Neural cell (in vitro differentiated cells): Measurements from ENCODE around the gene TRIM29. TPM values are rescaled to one million over a fixed set of nuclear protein-coding genes. Genes with fewer than 3 reads are reported as not detected.
"Not testable (repeated sequence)": the region's sequence is repeated elsewhere in the genome, so short reads cannot be mapped to it uniquely, and the experiment has no call there.

Source experiments
- H2AFZ ChIP-seq: fragments of 200-600, 300-800 bp; sonication (generic), shearing (Covaris generic); 2 replicates; pipeline ENCODE4 v1.6.0; 2014; ENCODE audit warnings: low read depth, mild to moderate bottlenecking, antibody characterized with exemption, low read length, moderate library complexity
- H3F3A ChIP-seq: fragments of 200-600 bp; shearing (Covaris generic); 2 replicates; pipeline ENCODE4 v1.6.1; 2016; ENCODE audit warnings: mild to moderate bottlenecking, moderate library complexity, mixed read lengths, antibody characterized with exemption, low read length; ENCODE audit not compliant: insufficient read depth, poor library complexity, severe bottlenecking
- H3K27ac ChIP-seq: fragments of 200-600, 300-800 bp; sonication (generic), shearing (Covaris generic); 2 replicates; pipeline ENCODE4 v1.5.1; 2014; ENCODE audit warnings: mild to moderate bottlenecking, low read length, moderate library complexity
- H3K27me3 ChIP-seq: fragments of 300-800, 200-600 bp; sonication (generic), shearing (Covaris generic); 2 replicates; pipeline ENCODE4 v1.6.0; 2014; ENCODE audit warnings: mild to moderate bottlenecking, low read depth, low read length, moderate library complexity; ENCODE audit not compliant: insufficient read depth
- H3K36me3 ChIP-seq: fragments of 300-800, 200-600 bp; sonication (generic), shearing (Covaris generic); 2 replicates; pipeline ENCODE4 v1.5.1; 2014; ENCODE audit warnings: mild to moderate bottlenecking, antibody characterized with exemption, low read length, moderate library complexity; ENCODE audit not compliant: insufficient read depth
- H3K4me2 ChIP-seq: fragments of 300-800, 200-600 bp; sonication (generic), shearing (Covaris generic); 2 replicates; pipeline ENCODE4 v1.6.0; 2014; ENCODE audit warnings: mild to moderate bottlenecking, low read length
- H3K4me3 ChIP-seq: fragments of 300-800, 200-600 bp; sonication (generic), shearing (Covaris generic); 2 replicates; pipeline ENCODE4 v1.5.1; 2014; ENCODE audit warnings: mild to moderate bottlenecking, low read length, moderate library complexity
- H3K79me2 ChIP-seq: fragments of 200-600 bp; shearing (Covaris generic); replicated peaks from 2 replicates; pipeline ENCODE4 v1.6.0; 2014; ENCODE audit warnings: mild to moderate bottlenecking, low read length, moderate library complexity; ENCODE audit not compliant: insufficient read depth
- H3K9ac ChIP-seq: fragments of 300-800, 200-600 bp; sonication (generic), shearing (Covaris generic); 2 replicates; pipeline ENCODE4 v1.6.1; 2016; ENCODE audit warnings: mild to moderate bottlenecking, low read length, mixed read lengths
- H3K9me2 ChIP-seq: fragments of 200-600 bp; shearing (Covaris generic); 2 replicates; pipeline ENCODE4 v1.6.1; 2016; ENCODE audit warnings: mild to moderate bottlenecking, low read length, mixed read lengths; ENCODE audit not compliant: insufficient read depth
- H3K9me3 ChIP-seq: fragments of 200-600, 300-800 bp; sonication (generic), shearing (Covaris generic); 2 replicates; pipeline ENCODE4 v1.6.1; 2016; ENCODE audit warnings: mild to moderate bottlenecking, mixed run types, low read length, moderate library complexity, mixed read lengths
- H4K20me1 ChIP-seq: fragments of 200-600 bp; shearing (Covaris generic); 2 replicates; pipeline ENCODE4 v1.6.1; 2016; ENCODE audit warnings: mild to moderate bottlenecking, mixed run types; ENCODE audit not compliant: insufficient read depth
- EP300 ChIP-seq: fragments of 450-650 bp; conservative IDR thresholded peaks from 2 replicates; pipeline ENCODE4 v1.6.1; 2014; ENCODE audit warnings: antibody characterized with exemption, mild to moderate bottlenecking, moderate library complexity; ENCODE audit not compliant: poor library complexity, severe bottlenecking
- EZH2 ChIP-seq: fragments of 200-600, 300-800 bp; shearing (Covaris generic), sonication (generic); IDR thresholded peaks from 2 replicates; pipeline ENCODE4 v1.6.1; 2014; ENCODE audit warnings: antibody characterized with exemption, low read length, borderline replicate concordance, mild to moderate bottlenecking; ENCODE audit not compliant: insufficient read depth, poor library complexity, severe bottlenecking
- MXI1 ChIP-seq: fragments of 450-650 bp; conservative IDR thresholded peaks from 2 replicates; pipeline ENCODE4 v1.6.1; 2014; ENCODE audit warnings: antibody characterized with exemption, mild to moderate bottlenecking; ENCODE audit not compliant: poor library complexity, severe bottlenecking
- POLR2AphosphoS5 ChIP-seq: IDR thresholded peaks from 2 replicates; pipeline ENCODE4 v1.6.1; 2012
- RAD21 ChIP-seq: fragments of 450-650 bp; conservative IDR thresholded peaks from 2 replicates; pipeline ENCODE4 v1.6.1; 2014; ENCODE audit warnings: antibody characterized with exemption, mild to moderate bottlenecking, moderate library complexity
- REST ChIP-seq: IDR thresholded peaks from 2 replicates; pipeline ENCODE4 v1.6.1; 2012; ENCODE audit warnings: borderline replicate concordance
- SMC3 ChIP-seq: fragments of 450-650 bp; conservative IDR thresholded peaks from 2 replicates; pipeline ENCODE4 v1.6.1; 2014; ENCODE audit warnings: antibody characterized with exemption, mild to moderate bottlenecking, moderate library complexity; ENCODE audit not compliant: poor library complexity
- TAF1 ChIP-seq: IDR thresholded peaks from 2 replicates; pipeline ENCODE4 v1.6.1; 2012; ENCODE audit warnings: low read depth
- polyA plus RNA-seq: library from polyadenylated mRNA; depleted of rRNA; stranded (reverse); fragments of >200 nt; gene quantifications from 2 replicates; pipeline ENCODE4 v1.2.3, GENCODE V29; 2014
- TF ChIP-seq, protein P1 (sequence below): fragments of 450-650 bp; IDR thresholded peaks from 2 replicates; pipeline ENCODE4 v1.5.1; 2014; ENCODE audit warnings: antibody characterized with exemption, mild to moderate bottlenecking, moderate library complexity; ENCODE audit not compliant: poor library complexity, severe bottlenecking

Gene TRIM29
- polyA plus RNA-seq, 1 donor from 2014 or later: 0.82 TPM

GRCh38 chr11:120180551-120181232 is 42.8 kb upstream of the TRIM29 start:
- H4K20me1 ChIP-seq: no peaks in the 10 kb centered on the region
- no peaks in the 10 kb centered on the region for H3K9me3 ChIP-seq
- no peak overlapping the region for H2AFZ ChIP-seq
- H3F3A ChIP-seq: no peaks in the 10 kb centered on the region
- H3K36me3 ChIP-seq: no peaks in the 10 kb centered on the region
- H3K79me2 ChIP-seq: no peaks in the 10 kb centered on the region
- no peak overlapping the region for H3K4me2 ChIP-seq
- no peaks in the 10 kb centered on the region for H3K9me2 ChIP-seq
- H3K27me3 ChIP-seq: no peaks in the 10 kb centered on the region
- no peak overlapping the region for H3K4me3 ChIP-seq
- no peak for TF ChIP-seq EZH2
- TF ChIP-seq REST: no peak
- no peak for TF ChIP-seq RAD21
- TF ChIP-seq POLR2AphosphoS5: no peak
- no peak for TF ChIP-seq SMC3
- TF ChIP-seq TAF1: no peak
- no peak for TF ChIP-seq EP300
- TF ChIP-seq, protein P1, sequence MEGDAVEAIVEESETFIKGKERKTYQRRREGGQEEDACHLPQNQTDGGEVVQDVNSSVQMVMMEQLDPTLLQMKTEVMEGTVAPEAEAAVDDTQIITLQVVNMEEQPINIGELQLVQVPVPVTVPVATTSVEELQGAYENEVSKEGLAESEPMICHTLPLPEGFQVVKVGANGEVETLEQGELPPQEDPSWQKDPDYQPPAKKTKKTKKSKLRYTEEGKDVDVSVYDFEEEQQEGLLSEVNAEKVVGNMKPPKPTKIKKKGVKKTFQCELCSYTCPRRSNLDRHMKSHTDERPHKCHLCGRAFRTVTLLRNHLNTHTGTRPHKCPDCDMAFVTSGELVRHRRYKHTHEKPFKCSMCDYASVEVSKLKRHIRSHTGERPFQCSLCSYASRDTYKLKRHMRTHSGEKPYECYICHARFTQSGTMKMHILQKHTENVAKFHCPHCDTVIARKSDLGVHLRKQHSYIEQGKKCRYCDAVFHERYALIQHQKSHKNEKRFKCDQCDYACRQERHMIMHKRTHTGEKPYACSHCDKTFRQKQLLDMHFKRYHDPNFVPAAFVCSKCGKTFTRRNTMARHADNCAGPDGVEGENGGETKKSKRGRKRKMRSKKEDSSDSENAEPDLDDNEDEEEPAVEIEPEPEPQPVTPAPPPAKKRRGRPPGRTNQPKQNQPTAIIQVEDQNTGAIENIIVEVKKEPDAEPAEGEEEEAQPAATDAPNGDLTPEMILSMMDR: no peak
- TF ChIP-seq MXI1: no peak
- H3K27ac ChIP-seq: no peak overlapping the region
- no peak overlapping the region for H3K9ac ChIP-seq

- H3K9me3 ChIP-seq, H4K20me1 ChIP-seq, H3K36me3 ChIP-seq, H3F3A ChIP-seq, H3K79me2 ChIP-seq, H3K27ac ChIP-seq, H3K4me3 ChIP-seq, H3K9me2 ChIP-seq, H3K4me2 ChIP-seq, H3K27me3 ChIP-seq, H3K9ac ChIP-seq, H2AFZ ChIP-seq: not testable (repeated sequence)
Observed at GRCh38 chr11:120180063-120180462, 42.1 kb upstream of the TRIM29 start.
